Measurements from ENCODE around the gene MEGF11.

MEGF11 gene

GRCh38 chr15:66014022-66014421 lies 239.5 kb downstream of the MEGF11 start:
- TF ChIP-seq CTCF (conservative IDR thresholded peaks at IDR 0.05; ENCODE audit: low read length) (no peak), EZH2phosphoT487 (IDR thresholded peaks at IDR 0.05; ENCODE audit: borderline replicate concordance) (no peak)
- no peak overlapping the region for H3K4me3 ChIP-seq (ENCODE audit: low read length, poor library complexity, severe bottlenecking)
- no peaks in the 10 kb centered on the region for H3K36me3 ChIP-seq (ENCODE audit: insufficient read depth, low read length)
- H2AFZ ChIP-seq (ENCODE audit: low read length), result no peak overlapping the region
- no peaks in the 10 kb centered on the region for H3K9me3 ChIP-seq (ENCODE audit: insufficient read depth, low read depth, low read length)
- H3F3A ChIP-seq (ENCODE audit: low read depth), result no peaks in the 10 kb centered on the region
- H3K9me2 ChIP-seq (replicated peaks; ENCODE audit: low read depth, low read length), result no peaks in the 10 kb centered on the region
- H4K20me1 ChIP-seq (ENCODE audit: insufficient read depth, low read length, poor library complexity, severe bottlenecking), result no peaks in the 10 kb centered on the region
- no peaks in the 10 kb centered on the region for H3K4me1 ChIP-seq (ENCODE audit: insufficient read depth, low read length, poor library complexity, severe bottlenecking)
- no peaks in the 10 kb centered on the region for H3K27me3 ChIP-seq (ENCODE audit: insufficient read depth, low read length, poor library complexity, severe bottlenecking)
- no peak overlapping the region for H3K4me2 ChIP-seq (ENCODE audit: low read depth, low read length, poor library complexity, severe bottlenecking)
- no peaks in the 10 kb centered on the region for H3K79me2 ChIP-seq (ENCODE audit: insufficient read depth, low read length)
- H3K9ac ChIP-seq (ENCODE audit: low read depth, low read length, poor library complexity, severe bottlenecking), result no peak overlapping the region

- Histone ChIP-seq H2AFZ (ENCODE audit: low read length) (no peak overlapping the region), H4K20me1 (ENCODE audit: insufficient read depth, low read length, poor library complexity, severe bottlenecking) (no peaks in the 10 kb centered on the region), H3K79me2 (ENCODE audit: insufficient read depth, low read length) (no peaks in the 10 kb centered on the region), H3K4me1 (ENCODE audit: insufficient read depth, low read length, poor library complexity, severe bottlenecking) (no peaks in the 10 kb centered on the region), H3K36me3 (ENCODE audit: insufficient read depth, low read length) (no peaks in the 10 kb centered on the region), H3K9ac (ENCODE audit: low read depth, low read length, poor library complexity, severe bottlenecking) (no peak overlapping the region), H3K27me3 (ENCODE audit: insufficient read depth, low read length, poor library complexity, severe bottlenecking) (no peaks in the 10 kb centered on the region), H3K4me3 (ENCODE audit: low read length, poor library complexity, severe bottlenecking) (no peak overlapping the region), H3K4me2 (ENCODE audit: low read depth, low read length, poor library complexity, severe bottlenecking) (no peak overlapping the region), H3K9me3 (ENCODE audit: insufficient read depth, low read depth, low read length) (no peaks in the 10 kb centered on the region), H3F3A (ENCODE audit: low read depth) (no peaks in the 10 kb centered on the region), H3K9me2 (replicated peaks; ENCODE audit: low read depth, low read length) (no peaks in the 10 kb centered on the region)
- TF ChIP-seq EZH2phosphoT487 (IDR thresholded peaks at IDR 0.05; ENCODE audit: borderline replicate concordance) (no peak), CTCF (conservative IDR thresholded peaks at IDR 0.05; ENCODE audit: low read length) (no peak)
Observed at GRCh38 chr15:66008940-66009562, 244.5 kb downstream of the MEGF11 start.

GRCh38 chr15:66007663-66008262 lies 245.8 kb downstream of the MEGF11 start:
- no peaks in the 10 kb centered on the region for H3K36me3 ChIP-seq (ENCODE audit: insufficient read depth, low read length)
- H3K4me3 ChIP-seq (ENCODE audit: low read length, poor library complexity, severe bottlenecking), result no peak overlapping the region
- no peak overlapping the region for H3K4me2 ChIP-seq (ENCODE audit: low read depth, low read length, poor library complexity, severe bottlenecking)
- H3K4me1 ChIP-seq (ENCODE audit: insufficient read depth, low read length, poor library complexity, severe bottlenecking), result no peaks in the 10 kb centered on the region
- no peaks in the 10 kb centered on the region for H4K20me1 ChIP-seq (ENCODE audit: insufficient read depth, low read length, poor library complexity, severe bottlenecking)
- no peaks in the 10 kb centered on the region for H3K9me2 ChIP-seq (replicated peaks; ENCODE audit: low read depth, low read length)
- H2AFZ ChIP-seq (ENCODE audit: low read length), result no peak overlapping the region
- no peaks in the 10 kb centered on the region for H3K27me3 ChIP-seq (ENCODE audit: insufficient read depth, low read length, poor library complexity, severe bottlenecking)
- no peaks in the 10 kb centered on the region for H3K9me3 ChIP-seq (ENCODE audit: insufficient read depth, low read depth, low read length)
- TF ChIP-seq EZH2phosphoT487 (IDR thresholded peaks at IDR 0.05; ENCODE audit: borderline replicate concordance) (no peak), CTCF (conservative IDR thresholded peaks at IDR 0.05; ENCODE audit: low read length) (peak; percentile 45)
- H3K9ac ChIP-seq (ENCODE audit: low read depth, low read length, poor library complexity, severe bottlenecking), result no peak overlapping the region
- H3K79me2 ChIP-seq (ENCODE audit: insufficient read depth, low read length), result no peaks in the 10 kb centered on the region
- no peaks in the 10 kb centered on the region for H3F3A ChIP-seq (ENCODE audit: low read depth)
